Lower leg skin (tissue), 3 donors: Measurements from ENCODE around the gene NMNAT3.

Experiments
- POLR2A ChIP-seq, 2 donors: fragments of 450-650 bp; IDR thresholded peaks; one replicate each; pipeline ENCODE4 v1.6.1; 2016 to 2017; ENCODE audit warnings: antibody characterized with exemption in 2 of 2, mild to moderate bottlenecking in 1 of 2, moderate library complexity in 1 of 2
- TF ChIP-seq, protein P1 (sequence below), 3 donors: fragments of 450-650 bp; IDR thresholded peaks; one replicate each; pipeline ENCODE4 v1.5.1; 2016; ENCODE audit warnings: antibody characterized with exemption in 3 of 3, mild to moderate bottlenecking in 3 of 3, moderate library complexity in 2 of 3

DNA sequence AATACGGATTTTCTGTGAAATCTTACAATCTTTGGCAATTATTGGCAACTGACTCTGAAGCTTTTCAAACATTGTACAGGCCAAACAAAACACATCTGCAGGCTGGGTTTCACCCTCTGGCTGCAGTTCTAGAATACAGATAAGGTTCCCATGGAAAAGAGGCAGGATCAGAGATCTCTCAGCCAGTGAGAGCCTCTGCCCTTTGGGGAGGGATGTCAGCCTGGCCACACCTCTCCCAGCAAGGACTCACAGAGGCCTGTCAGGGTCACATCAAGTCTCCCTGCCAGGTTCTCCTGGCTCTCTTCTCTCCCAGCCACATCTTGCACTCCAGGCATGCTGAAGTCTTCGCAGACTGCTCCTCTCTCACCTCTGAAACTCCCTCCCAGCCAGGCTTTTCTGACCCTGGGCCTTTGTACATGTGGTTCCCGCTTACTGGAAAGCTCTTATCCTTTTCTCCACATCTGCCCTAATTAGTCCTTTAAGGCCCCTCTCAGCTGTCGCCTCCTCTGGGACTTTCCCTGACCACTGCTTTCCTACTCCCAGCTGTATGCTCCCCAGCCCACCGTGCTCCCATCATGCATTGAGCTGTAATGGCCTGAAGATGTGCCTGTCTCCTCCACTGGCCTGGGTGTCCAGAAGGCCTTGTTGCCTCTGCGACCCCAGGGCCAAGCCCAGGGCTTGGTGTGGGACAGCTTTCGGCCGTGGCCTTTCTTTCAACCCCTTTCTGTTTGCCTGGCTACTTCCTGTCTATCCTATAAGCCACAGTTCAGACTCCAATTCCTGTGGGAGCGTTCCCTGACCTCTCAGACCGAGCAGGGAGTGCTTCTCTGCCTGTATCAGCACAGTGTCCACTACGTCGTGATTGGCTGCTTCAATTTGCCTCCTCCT lies 142.5 kb downstream of the NMNAT3 start:
- TF ChIP-seq, protein P1, sequence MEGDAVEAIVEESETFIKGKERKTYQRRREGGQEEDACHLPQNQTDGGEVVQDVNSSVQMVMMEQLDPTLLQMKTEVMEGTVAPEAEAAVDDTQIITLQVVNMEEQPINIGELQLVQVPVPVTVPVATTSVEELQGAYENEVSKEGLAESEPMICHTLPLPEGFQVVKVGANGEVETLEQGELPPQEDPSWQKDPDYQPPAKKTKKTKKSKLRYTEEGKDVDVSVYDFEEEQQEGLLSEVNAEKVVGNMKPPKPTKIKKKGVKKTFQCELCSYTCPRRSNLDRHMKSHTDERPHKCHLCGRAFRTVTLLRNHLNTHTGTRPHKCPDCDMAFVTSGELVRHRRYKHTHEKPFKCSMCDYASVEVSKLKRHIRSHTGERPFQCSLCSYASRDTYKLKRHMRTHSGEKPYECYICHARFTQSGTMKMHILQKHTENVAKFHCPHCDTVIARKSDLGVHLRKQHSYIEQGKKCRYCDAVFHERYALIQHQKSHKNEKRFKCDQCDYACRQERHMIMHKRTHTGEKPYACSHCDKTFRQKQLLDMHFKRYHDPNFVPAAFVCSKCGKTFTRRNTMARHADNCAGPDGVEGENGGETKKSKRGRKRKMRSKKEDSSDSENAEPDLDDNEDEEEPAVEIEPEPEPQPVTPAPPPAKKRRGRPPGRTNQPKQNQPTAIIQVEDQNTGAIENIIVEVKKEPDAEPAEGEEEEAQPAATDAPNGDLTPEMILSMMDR (IDR thresholded peaks at IDR 0.05) = no peak
- TF ChIP-seq POLR2A (IDR thresholded peaks at IDR 0.05) = no peak
